Esophagus muscularis mucosa (tissue), 3 donors: Measurements from ENCODE around the gene FAM120B.

Source experiments
- POLR2A ChIP-seq: fragments of 450-650 bp; IDR thresholded peaks from one replicate; pipeline ENCODE4 v1.6.1; 2017; ENCODE audit warnings: antibody characterized with exemption, moderate library complexity, mild to moderate bottlenecking, low read depth
- POLR2AphosphoS5 ChIP-seq, 2 donors: sonication (generic); formaldehyde crosslinking; IDR thresholded peaks; one replicate each; pipeline ENCODE4 v1.6.1; 2017; ENCODE audit warnings: antibody characterized with exemption in 2 of 2
- TF ChIP-seq, protein P1 (sequence below), 3 experiments: fragments of 200-600 bp in 2 of 3; fragments of 450-650 bp in 1 of 3; sonication (generic) in 2 of 3; IDR thresholded peaks; one replicate each; pipeline ENCODE4 v1.5.1; 2017 to 2019; ENCODE audit warnings: antibody characterized with exemption in 3 of 3, mild to moderate bottlenecking in 2 of 3, moderate library complexity in 1 of 3

DNA sequence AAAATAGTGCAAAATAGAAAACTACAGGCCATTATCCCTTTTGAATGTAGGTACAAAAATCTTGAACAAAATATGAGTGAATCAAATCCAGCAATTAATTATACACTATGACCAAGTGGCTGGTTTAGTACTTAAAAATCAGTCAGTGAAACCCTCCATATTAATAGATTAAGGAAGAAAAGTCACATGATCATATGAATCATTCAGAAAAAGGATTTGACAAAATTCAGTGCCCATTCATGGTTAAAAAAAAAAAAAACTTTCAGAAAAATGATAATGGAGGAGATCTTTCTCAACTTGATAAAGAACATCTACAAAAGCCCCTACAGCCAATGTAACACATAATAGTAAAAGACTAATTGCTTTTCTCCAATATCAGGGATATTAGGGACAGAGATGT lies 75.0 kb downstream of the FAM120B start:
- TF ChIP-seq, protein P1, sequence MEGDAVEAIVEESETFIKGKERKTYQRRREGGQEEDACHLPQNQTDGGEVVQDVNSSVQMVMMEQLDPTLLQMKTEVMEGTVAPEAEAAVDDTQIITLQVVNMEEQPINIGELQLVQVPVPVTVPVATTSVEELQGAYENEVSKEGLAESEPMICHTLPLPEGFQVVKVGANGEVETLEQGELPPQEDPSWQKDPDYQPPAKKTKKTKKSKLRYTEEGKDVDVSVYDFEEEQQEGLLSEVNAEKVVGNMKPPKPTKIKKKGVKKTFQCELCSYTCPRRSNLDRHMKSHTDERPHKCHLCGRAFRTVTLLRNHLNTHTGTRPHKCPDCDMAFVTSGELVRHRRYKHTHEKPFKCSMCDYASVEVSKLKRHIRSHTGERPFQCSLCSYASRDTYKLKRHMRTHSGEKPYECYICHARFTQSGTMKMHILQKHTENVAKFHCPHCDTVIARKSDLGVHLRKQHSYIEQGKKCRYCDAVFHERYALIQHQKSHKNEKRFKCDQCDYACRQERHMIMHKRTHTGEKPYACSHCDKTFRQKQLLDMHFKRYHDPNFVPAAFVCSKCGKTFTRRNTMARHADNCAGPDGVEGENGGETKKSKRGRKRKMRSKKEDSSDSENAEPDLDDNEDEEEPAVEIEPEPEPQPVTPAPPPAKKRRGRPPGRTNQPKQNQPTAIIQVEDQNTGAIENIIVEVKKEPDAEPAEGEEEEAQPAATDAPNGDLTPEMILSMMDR (IDR thresholded peaks at IDR 0.05) = no peak
- TF ChIP-seq POLR2A (no peak), POLR2AphosphoS5 (IDR thresholded peaks at IDR 0.05) (no peak)
